PC-3 (cell line): ENCODE data around the gene PSMG3.

ENCODE experiments used
- CTCF ChIP-seq: fragments of 300-600 bp; sonication (generic); conservative IDR thresholded peaks from 2 replicates; pipeline ENCODE4 v1.5.1; 2017; ENCODE audit warnings: antibody characterized with exemption, low read depth, mild to moderate bottlenecking, low read length
- EZH2 ChIP-seq: fragments of 300-600 bp; sonication (generic); IDR thresholded peaks from one replicate; pipeline ENCODE4 v1.6.1; 2017; ENCODE audit warnings: antibody characterized with exemption, mild to moderate bottlenecking, low read length; ENCODE audit not compliant: unreplicated experiment
- EZH2phosphoT487 ChIP-seq: fragments of 300-600 bp; sonication (generic); IDR thresholded peaks from 2 replicates; pipeline ENCODE4 v1.6.1; 2018; ENCODE audit warnings: mild to moderate bottlenecking, antibody characterized with exemption, low read length, borderline replicate concordance

GRCh38 chr7:1572111-1572822, 2.4 kb upstream of the PSMG3 start:
- TF ChIP-seq CTCF: no peak
- TF ChIP-seq EZH2phosphoT487: no peak
- no peak for TF ChIP-seq EZH2
